Measurements from ENCODE around the gene DOCK6.

Gene DOCK6

GRCh38 chr19:11278670-11279069 is 16.3 kb upstream of the DOCK6 start:
- DNase-seq (ENCODE audit: low spot score): no peak

- no peak for DNase-seq (ENCODE audit: low spot score)
These were observed 12.3 kb upstream of the DOCK6 start for GRCh38 chr19:11274533-11275086.

GRCh38 chr19:11273989-11274388 is 11.7 kb upstream of the DOCK6 start:
- DNase-seq (ENCODE audit: low spot score): no peak

GRCh38 chr19:11273296-11273695 is 11.0 kb upstream of the DOCK6 start:
- DNase-seq (ENCODE audit: low spot score): no peak

GRCh38 chr19:11269408-11269807 is 7.1 kb upstream of the DOCK6 start:
- DNase-seq (ENCODE audit: low spot score): no peak

- no peak for DNase-seq (ENCODE audit: low spot score)
These were observed 6.5 kb upstream of the DOCK6 start for GRCh38 chr19:11268783-11269267.

GRCh38 chr19:11267316-11268085 is 5.2 kb upstream of the DOCK6 start:
- no peak for DNase-seq (ENCODE audit: low spot score)

- DNase-seq (ENCODE audit: low spot score): peak; percentile 46
These were observed 3.5 kb upstream of the DOCK6 start for GRCh38 chr19:11265785-11266236.

- no peak for DNase-seq (ENCODE audit: low spot score)
These were observed 3.0 kb upstream of the DOCK6 start for GRCh38 chr19:11265177-11265784.

GRCh38 chr19:11264452-11265176 is 2.3 kb upstream of the DOCK6 start:
- DNase-seq (ENCODE audit: low spot score): no peak

GRCh38 chr19:11263726-11264125 is 1.4 kb upstream of the DOCK6 start:
- DNase-seq (ENCODE audit: low spot score): no peak

- DNase-seq (ENCODE audit: low spot score): no peak
These were observed 823 bp downstream of the DOCK6 start for GRCh38 chr19:11261431-11261970.

- DNase-seq (ENCODE audit: low spot score): no peak
These were observed 1.3 kb downstream of the DOCK6 start for GRCh38 chr19:11260996-11261395.

GRCh38 chr19:11257846-11258380 is 4.4 kb downstream of the DOCK6 start:
- DNase-seq (ENCODE audit: low spot score): no peak

GRCh38 chr19:11256189-11256588 is 6.1 kb downstream of the DOCK6 start:
- DNase-seq (ENCODE audit: low spot score): no peak

- no peak for DNase-seq (ENCODE audit: low spot score)
These were observed 7.7 kb downstream of the DOCK6 start for GRCh38 chr19:11254666-11255065.

- DNase-seq (ENCODE audit: low spot score): no peak
These were observed 9.5 kb downstream of the DOCK6 start for GRCh38 chr19:11252665-11253355.

GRCh38 chr19:11251650-11252314 is 10.5 kb downstream of the DOCK6 start:
- no peak for DNase-seq (ENCODE audit: low spot score)

- DNase-seq (ENCODE audit: low spot score): no peak
These were observed 11.1 kb downstream of the DOCK6 start for GRCh38 chr19:11251217-11251616.

- DNase-seq (ENCODE audit: low spot score): no peak
These were observed 13.5 kb downstream of the DOCK6 start for GRCh38 chr19:11248852-11249251.

GRCh38 chr19:11247934-11248333 is 14.4 kb downstream of the DOCK6 start:
- DNase-seq (ENCODE audit: low spot score): no peak

Measured in AG20443 (cell line).